Keratinocyte (primary cell): ENCODE data around the gene TACR2. TPM values are rescaled to one million over a fixed set of nuclear protein-coding genes. Genes with fewer than 3 reads are reported as not detected.

Experiments used
- DNase-seq: peaks from one replicate; pipeline ENCODE4 v3.0.0-alpha.2; 2011; ENCODE audit warnings: low read depth, missing footprints, low spot score
- FAIRE-seq: peaks from 2 replicates; lab custom pipeline; 2011; peaks lifted over from hg19 to GRCh38; lab: Jason Lieb, UNC
- H2AFZ ChIP-seq: 2 replicates; pipeline ENCODE4 v1.6.0; 2012; ENCODE audit warnings: low read length, control low read depth, inconsistent platforms; ENCODE audit not compliant: control insufficient read depth
- H3K27ac ChIP-seq: 2 replicates; pipeline ENCODE4 v1.5.1; 2011; ENCODE audit warnings: low read length; ENCODE audit not compliant: control insufficient read depth, insufficient read depth
- H3K27me3 ChIP-seq: 3 replicates; pipeline ENCODE4 v1.6.0; 2011; ENCODE audit warnings: low read length; ENCODE audit not compliant: control insufficient read depth, insufficient read depth; ENCODE audit errors: extremely low read depth
- H3K36me3 ChIP-seq, 2 experiments: 2 replicates in 1 of 2; 3 replicates in 1 of 2; pipeline ENCODE4 v1.5.1; 2011; ENCODE audit warnings: low read length in 2 of 2, mild to moderate bottlenecking in 1 of 2; ENCODE audit not compliant: control insufficient read depth in 2 of 2, insufficient read depth in 2 of 2; ENCODE audit errors: extremely low read depth in 1 of 2
- H3K4me1 ChIP-seq: 3 replicates; pipeline ENCODE4 v1.5.1; 2011; ENCODE audit warnings: low read length; ENCODE audit not compliant: control insufficient read depth, insufficient read depth; ENCODE audit errors: extremely low read depth
- H3K4me2 ChIP-seq: 3 replicates; pipeline ENCODE4 v1.6.0; 2011; ENCODE audit warnings: low read depth, low read length; ENCODE audit not compliant: control insufficient read depth, insufficient read depth; ENCODE audit errors: extremely low read depth
- H3K4me3 ChIP-seq, 3 experiments: fragments of 200-600 bp in 1 of 3; sonication (generic) in 1 of 3; 2 replicates in 2 of 3; 3 replicates in 1 of 3; pipeline ENCODE4 v1.5.1; 2011 to 2016; ENCODE audit warnings: low read length in 3 of 3, mild to moderate bottlenecking in 3 of 3, control low read depth in 2 of 3, inconsistent platforms in 1 of 3, low read depth in 1 of 3, mixed read lengths in 1 of 3, mixed run types in 1 of 3, moderate library complexity in 1 of 3; ENCODE audit not compliant: control insufficient read depth in 2 of 3, insufficient read depth in 2 of 3; ENCODE audit errors: extremely low read depth in 1 of 3
- H3K79me2 ChIP-seq: 2 replicates; pipeline ENCODE4 v1.6.0; 2012; ENCODE audit warnings: low read length; ENCODE audit not compliant: control insufficient read depth, insufficient read depth
- H3K9ac ChIP-seq: 3 replicates; pipeline ENCODE4 v1.6.0; 2011; ENCODE audit warnings: low read length; ENCODE audit not compliant: control insufficient read depth, insufficient read depth; ENCODE audit errors: extremely low read depth
- H3K9me1 ChIP-seq: 3 replicates; pipeline ENCODE4 v1.6.0; 2011; ENCODE audit warnings: low read length; ENCODE audit not compliant: control insufficient read depth, insufficient read depth; ENCODE audit errors: extremely low read depth
- H3K9me3 ChIP-seq: 2 replicates; pipeline ENCODE4 v1.5.1; 2012; ENCODE audit warnings: low read depth, low read length; ENCODE audit not compliant: control insufficient read depth
- H4K20me1 ChIP-seq: 3 replicates; pipeline ENCODE4 v1.6.0; 2011; ENCODE audit warnings: low read length; ENCODE audit not compliant: control insufficient read depth, insufficient read depth; ENCODE audit errors: extremely low read depth
- CTCF ChIP-seq, 3 experiments: IDR thresholded peaks in 1 of 3; conservative IDR thresholded peaks in 1 of 3; optimal IDR thresholded peaks in 1 of 3; 2 replicates in 2 of 3; 3 replicates in 1 of 3; pipeline versions ENCODE3 to v1.5.1; 2011; ENCODE audit warnings: low read length in 3 of 3, mild to moderate bottlenecking in 3 of 3, moderate library complexity in 2 of 3, control low read depth in 1 of 3, inconsistent platforms in 1 of 3; ENCODE audit not compliant: insufficient read depth in 2 of 3; ENCODE audit errors: extremely low read depth in 1 of 3
- EZH2 ChIP-seq: IDR thresholded peaks from one replicate; pipeline ENCODE4 v1.6.1; 2012; ENCODE audit warnings: inconsistent platforms, mild to moderate bottlenecking, low read length, moderate library complexity
- dilution Hi-C: fragments of 300-500 bp; cut with MboI; formaldehyde crosslinking; loops from one replicate; pipeline ENCODE4 v1.7.0; 2020; ENCODE audit warnings: low sequenced_read_pairs; ENCODE audit not compliant: extremely low pct_ligation_motif_present
- polyA plus RNA-seq, 5 experiments: library from polyadenylated mRNA; depleted of rRNA in 3 of 5; stranded (reverse) in 3 of 5; stranded (forward) in 1 of 5; unstranded in 1 of 5; fragments of >200 nt; gene quantifications; 1 replicate in 1 of 5; 2 replicates in 3 of 5; 3 replicates in 1 of 5; pipeline versions ENCODE4 v1.2.1 to v1.2.3, GENCODE V29; 2011 to 2012; ENCODE audit warnings: missing spikeins in 2 of 5, low read depth in 1 of 5, low replicate concordance in 1 of 5

TACR2 gene
- polyA plus RNA-seq, 1 donor (not counting 4 experiments of a cell fraction or from before 2014, with no cell fraction given), result 0.07 TPM

DNA sequence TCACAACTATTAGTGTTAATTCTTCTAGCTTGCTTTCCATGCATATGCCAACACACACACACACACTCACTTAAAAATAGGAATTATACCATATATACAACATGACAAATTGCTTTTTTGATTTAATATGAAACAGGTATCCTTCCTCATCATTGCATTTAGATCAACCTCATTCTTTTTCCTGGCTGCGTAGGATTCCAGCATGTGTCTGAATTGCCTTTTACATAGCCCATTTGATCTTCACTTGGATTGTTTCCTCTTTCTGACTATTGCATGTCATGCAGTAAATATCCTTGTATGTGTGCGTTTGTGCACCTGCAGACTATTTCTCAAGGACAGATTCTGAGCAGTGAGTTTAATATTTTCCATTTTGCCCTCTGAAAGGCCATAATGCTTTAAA is 28.2 kb downstream of the TACR2 start:
- Histone ChIP-seq H3K9me1 (peaks cover 2% of the 10 kb centered on the region), H3K36me3 (peaks cover 35 to 59% of the 10 kb centered on the region in 2 experiments), H3K79me2 (no peaks in the 10 kb centered on the region), H3K9ac (no peak overlapping the region), H2AFZ (no peak overlapping the region), H4K20me1 (peaks cover 3% of the 10 kb centered on the region), H3K9me3 (no peaks in the 10 kb centered on the region), H3K27ac (no peak overlapping the region), H3K27me3 (no peaks in the 10 kb centered on the region), H3K4me2 (no peak overlapping the region), H3K4me3 (no peak overlapping the region), H3K4me1 (peaks cover 40% of the 10 kb centered on the region)
- TF ChIP-seq CTCF (optimal IDR thresholded peaks at IDR 0.05 in 1 of 3, IDR thresholded peaks at IDR 0.05 in 1 of 3, conservative IDR thresholded peaks at IDR 0.05 in 1 of 3; ENCODE audit: extremely low read depth in 1 of 3, insufficient read depth in 2 of 3, low read length in 3 of 3) (no peak), EZH2 (no peak)
- dilution Hi-C loops, result no loop called here
- FAIRE-seq (no peak), DNase-seq (no peak)

GRCh38 chr10:69387500-69387899 is 29.2 kb downstream of the TACR2 start:
- Histone ChIP-seq H3K27me3 (no peaks in the 10 kb centered on the region), H3K79me2 (no peaks in the 10 kb centered on the region), H3K9me1 (peaks cover 2% of the 10 kb centered on the region), H3K4me2 (no peak overlapping the region), H4K20me1 (peaks cover 3% of the 10 kb centered on the region), H3K36me3 (peaks cover 37 to 62% of the 10 kb centered on the region in 2 experiments), H3K27ac (no peak overlapping the region), H3K9ac (no peak overlapping the region), H3K4me1 (peaks cover 50% of the 10 kb centered on the region), H3K4me3 (no peak overlapping the region), H3K9me3 (no peaks in the 10 kb centered on the region), H2AFZ (no peak overlapping the region)
- TF ChIP-seq CTCF (optimal IDR thresholded peaks at IDR 0.05 in 1 of 3, IDR thresholded peaks at IDR 0.05 in 1 of 3, conservative IDR thresholded peaks at IDR 0.05 in 1 of 3; ENCODE audit: extremely low read depth in 1 of 3, insufficient read depth in 2 of 3, low read length in 3 of 3) (no peak), EZH2 (no peak)
- DNase-seq (no peak), FAIRE-seq (no peak)
- dilution Hi-C loops, result no loop called here
